Endothelial cell of umbilical vein (primary cell): ENCODE data around the gene PLAGL1. TPM values are rescaled to one million over a fixed set of nuclear protein-coding genes. Genes with fewer than 3 reads are reported as not detected.

Experiments
- BruUV-seq: library from RNA; stranded (reverse); fragments of 400-500 nt; replicated peaks from 2 replicates; lab custom pipeline; 2021; lab: Mats Ljungman, UMichigan
- CTCF ChIA-PET: fragments of 300-600, 350-600 bp; sonication (Branson Sonifier 250); formaldehyde crosslinking; loops from one replicate; lab custom pipeline; 2021; ENCODE audit warnings: antibody characterized with exemption, inconsistent platforms; lab: Charles Lee
- POLR2A ChIA-PET: fragments of 300-600, 350-600 bp; sonication (Branson Sonifier 250); formaldehyde crosslinking; loops from one replicate; lab custom pipeline; 2021; ENCODE audit warnings: antibody characterized with exemption, inconsistent platforms; lab: Charles Lee
- DNase-seq: peaks from one replicate; pipeline ENCODE4 v3.0.0-alpha.2; 2011; ENCODE audit warnings: low read depth, low spot score
- FAIRE-seq: peaks from 2 replicates; lab custom pipeline; 2011; peaks lifted over from hg19 to GRCh38; lab: Jason Lieb, UNC
- H2AFZ ChIP-seq: 2 replicates; pipeline ENCODE4 v1.6.0; 2012; ENCODE audit warnings: low read depth, low read length, control low read depth, inconsistent platforms
- H3K27ac ChIP-seq: 2 replicates; pipeline ENCODE4 v1.5.1; 2011; ENCODE audit warnings: low read depth, mild to moderate bottlenecking, control low read depth, low read length, moderate library complexity; ENCODE audit not compliant: insufficient read depth
- H3K27me3 ChIP-seq, 2 experiments: 2 replicates each; pipeline versions ENCODE4 v1.6.0 to v1.6.1; 2011; ENCODE audit warnings: low read length in 2 of 2, mixed read lengths in 1 of 2; ENCODE audit not compliant: control insufficient read depth in 2 of 2, insufficient read depth in 2 of 2
- H3K36me3 ChIP-seq, 2 experiments: 2 replicates in 1 of 2; 3 replicates in 1 of 2; pipeline ENCODE4 v1.5.1; 2011; ENCODE audit warnings: low read length in 2 of 2, mild to moderate bottlenecking in 1 of 2, moderate library complexity in 1 of 2; ENCODE audit not compliant: control insufficient read depth in 2 of 2, insufficient read depth in 2 of 2; ENCODE audit errors: extremely low read depth in 1 of 2
- H3K4me1 ChIP-seq: 3 replicates; pipeline ENCODE4 v1.5.1; 2011; ENCODE audit warnings: mild to moderate bottlenecking, low read length; ENCODE audit not compliant: control insufficient read depth, insufficient read depth; ENCODE audit errors: extremely low read depth
- H3K4me2 ChIP-seq: 2 replicates; pipeline ENCODE4 v1.6.1; 2011; ENCODE audit warnings: low read length, control low read depth, mixed read lengths; ENCODE audit not compliant: insufficient read depth
- H3K4me3 ChIP-seq, 3 experiments: fragments of 200-600 bp in 1 of 3; sonication (generic), shearing (Covaris generic) in 1 of 3; replicated peaks in 1 of 3; 2 replicates each; pipeline ENCODE4 v1.5.1; 2011 to 2016; ENCODE audit warnings: control low read depth in 3 of 3, low read length in 3 of 3, mild to moderate bottlenecking in 2 of 3, inconsistent platforms in 1 of 3, low read depth in 1 of 3, moderate library complexity in 1 of 3; ENCODE audit not compliant: insufficient read depth in 1 of 3
- H3K79me2 ChIP-seq: 2 replicates; pipeline ENCODE4 v1.6.0; 2012; ENCODE audit warnings: low read length, inconsistent platforms; ENCODE audit not compliant: control insufficient read depth, insufficient read depth
- H3K9ac ChIP-seq: replicated peaks from 2 replicates; pipeline ENCODE3; 2011; ENCODE audit warnings: low read length, control low read depth; ENCODE audit not compliant: insufficient read depth; ENCODE audit errors: extremely low read depth
- H3K9me1 ChIP-seq: replicated peaks from 3 replicates; pipeline ENCODE4 v1.6.0; 2011; ENCODE audit warnings: mild to moderate bottlenecking, low read length; ENCODE audit not compliant: control insufficient read depth, insufficient read depth; ENCODE audit errors: extremely low read depth
- H3K9me3 ChIP-seq: replicated peaks from 2 replicates; pipeline ENCODE4 v1.5.1; 2012; ENCODE audit warnings: low read length, inconsistent platforms; ENCODE audit not compliant: control insufficient read depth, insufficient read depth
- H4K20me1 ChIP-seq: replicated peaks from 2 replicates; pipeline ENCODE3; 2011; ENCODE audit warnings: mild to moderate bottlenecking, low read length; ENCODE audit not compliant: control insufficient read depth, insufficient read depth; ENCODE audit errors: extremely low read depth
- CTCF ChIP-seq, 2 donors: IDR thresholded peaks; 1 replicate in 1 of 2; 2 replicates in 1 of 2; pipeline ENCODE4 v1.5.1; 2011; ENCODE audit warnings: low read length in 2 of 2, mild to moderate bottlenecking in 2 of 2, moderate library complexity in 2 of 2, control low read depth in 1 of 2, inconsistent platforms in 1 of 2, low read depth in 1 of 2; ENCODE audit not compliant: insufficient read depth in 1 of 2; ENCODE audit errors: extremely low read depth in 1 of 2
- EZH2 ChIP-seq: IDR thresholded peaks from 2 replicates; pipeline ENCODE4 v1.6.1; 2012; ENCODE audit warnings: borderline replicate concordance, low read depth, mild to moderate bottlenecking, moderate library complexity, low read length, inconsistent platforms; ENCODE audit not compliant: severe bottlenecking
- FOS ChIP-seq: IDR thresholded peaks from 2 replicates; pipeline ENCODE4 v1.6.1; 2011; ENCODE audit warnings: mild to moderate bottlenecking, low read length, moderate library complexity, borderline replicate concordance; ENCODE audit not compliant: insufficient read depth
- GATA2 ChIP-seq: IDR thresholded peaks from 2 replicates; pipeline ENCODE4 v1.7.0; 2011; ENCODE audit warnings: low read depth, mild to moderate bottlenecking, moderate library complexity, mixed read lengths, low read length; ENCODE audit not compliant: insufficient read length, insufficient read depth
- JUN ChIP-seq: IDR thresholded peaks from 2 replicates; pipeline ENCODE4 v1.6.1; 2011; ENCODE audit warnings: borderline replicate concordance, low read depth; ENCODE audit not compliant: insufficient read length, insufficient read depth
- MAX ChIP-seq: IDR thresholded peaks from 2 replicates; pipeline ENCODE4 v1.6.1; 2011; ENCODE audit not compliant: insufficient read depth, insufficient read length
- MYC ChIP-seq: IDR thresholded peaks from one replicate; pipeline ENCODE4 v1.6.1; 2011; ENCODE audit warnings: mild to moderate bottlenecking, low read depth, low read length
- POLR2A ChIP-seq: IDR thresholded peaks from 2 replicates; pipeline ENCODE4 v1.6.1; 2012; ENCODE audit warnings: low read depth, mild to moderate bottlenecking, control low read depth, low read length
- POLR2AphosphoS5 ChIP-seq: IDR thresholded peaks from 2 replicates; pipeline ENCODE4 v1.6.1; 2012; ENCODE audit warnings: low read depth, mild to moderate bottlenecking, control low read depth, low read length, moderate library complexity; ENCODE audit not compliant: insufficient read depth
- dilution Hi-C: fragments of 300-500 bp; cut with MboI; formaldehyde crosslinking; loops from one replicate; pipeline ENCODE4 v1.15.0; 2019; ENCODE audit warnings: low sequenced_read_pairs; ENCODE audit not compliant: extremely low pct_ligation_motif_present
- intact Hi-C: fragments of 100-400 bp; cut with micrococcal nuclease; formaldehyde crosslinking; loops from one replicate; pipeline ENCODE4 v1.10.0; 2022
- polyA plus RNA-seq, 4 experiments: library from polyadenylated mRNA; depleted of rRNA in 3 of 4; stranded (reverse) in 3 of 4; unstranded in 1 of 4; fragments of >200 nt; gene quantifications; 2 replicates each; pipeline versions ENCODE4 v1.2.1 to v1.2.3, GENCODE V29; 2011 to 2012; ENCODE audit warnings: missing spikeins in 1 of 4
- total RNA-seq: library from RNA; stranded (reverse); gene quantifications from 2 replicates; pipeline ENCODE4 v1.2.3, GENCODE V29; 2021

Gene PLAGL1
- total and polyA plus RNA-seq, 2 donors (not counting 3 experiments of a cell fraction or from before 2014, with no cell fraction given): 20.9 to 40.4 TPM

- H3K9me3 ChIP-seq: no peaks in the 10 kb centered on the region
- ChIA-PET CTCF (no interaction called here), POLR2A (no interaction called here)
- no peaks in the 10 kb centered on the region for H3K36me3 ChIP-seq
- no peak for FAIRE-seq
- no peak overlapping the region for H2AFZ ChIP-seq
- no peak overlapping the region for H3K9ac ChIP-seq
- H3K79me2 ChIP-seq: no peaks in the 10 kb centered on the region
- no peak for DNase-seq
- H3K27me3 ChIP-seq: peaks cover 0 to 3% of the 10 kb centered on the region in 2 experiments
- H3K4me2 ChIP-seq: no peak overlapping the region
- intact Hi-C loops: no loop called here
- no peaks in the 10 kb centered on the region for H3K4me1 ChIP-seq
- H3K9me1 ChIP-seq: no peaks in the 10 kb centered on the region
- no TSS peak for BruUV-seq
- dilution Hi-C loops: no loop called here
- no peaks in the 10 kb centered on the region for H4K20me1 ChIP-seq
- no peak overlapping the region for H3K4me3 ChIP-seq
- no peak for TF ChIP-seq CTCF (IDR thresholded peaks at IDR 0.05; ENCODE audit: extremely low read depth in 1 of 2, insufficient read depth in 1 of 2, low read depth in 1 of 2, low read length in 2 of 2)
- no peak for TF ChIP-seq JUN
- no peak for TF ChIP-seq POLR2AphosphoS5
- TF ChIP-seq EZH2: no peak
- TF ChIP-seq MYC: no peak
- no peak for TF ChIP-seq POLR2A
- TF ChIP-seq FOS: no peak
- no peak for TF ChIP-seq GATA2
- TF ChIP-seq MAX: no peak
- no peak overlapping the region for H3K27ac ChIP-seq
These were observed 15.8 kb downstream of the PLAGL1 start for GRCh38 chr6:143992285-143992684.
